ENCODE data around the gene SERPINB8. TPM values are rescaled to one million over a fixed set of nuclear protein-coding genes. Genes with fewer than 3 reads are reported as not detected.

SERPINB8 gene
- total RNA-seq, 1 donor from 2014 or later = 14.1 TPM

DNA sequence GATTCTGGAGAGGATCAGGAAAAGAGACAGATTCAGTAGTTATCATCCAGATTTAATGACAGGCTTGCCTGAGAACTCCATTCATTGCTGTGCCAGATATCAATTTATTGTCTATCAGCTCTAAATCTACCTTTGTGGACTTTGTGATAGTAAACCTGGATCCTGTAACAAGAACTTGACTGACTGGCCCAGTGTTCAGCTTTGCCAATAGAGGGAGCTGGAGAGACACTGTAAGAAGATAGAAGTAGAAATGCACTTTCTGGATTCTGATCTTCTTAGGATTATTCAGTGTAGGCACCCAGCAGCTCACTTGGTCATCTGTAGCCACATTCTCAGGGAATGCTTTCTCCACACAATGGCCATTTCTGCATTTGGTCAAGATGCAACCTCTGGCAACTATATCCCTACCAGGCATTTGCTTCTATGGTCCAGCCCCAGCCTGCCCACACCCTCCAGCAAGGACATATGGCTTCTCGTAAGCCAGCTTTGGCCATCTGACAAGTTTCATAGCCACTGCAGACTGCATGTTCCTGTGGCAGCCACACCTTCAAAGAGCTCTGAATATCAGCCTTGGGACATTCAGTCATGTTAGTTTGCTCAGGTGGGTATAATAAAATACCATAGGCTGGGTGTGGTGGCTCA lies 6.1 kb upstream of the SERPINB8 start:
- DNase-seq (ENCODE audit: low read depth) (peak; percentile 48), FAIRE-seq (peak; percentile 43)
- H3K4me2 ChIP-seq (ENCODE audit: low read length) = no peak overlapping the region
- TF ChIP-seq CTCF (IDR thresholded peaks at IDR 0.05; ENCODE audit: insufficient read depth, low read depth, low read length) (peak; percentile 86), EZH2 (IDR thresholded peaks at IDR 0.05; ENCODE audit: insufficient read depth, low read length) (no peak)
- Mint-ChIP-seq H3K4me1 (ENCODE audit: low read depth, unreplicated experiment) (no peaks in the 10 kb centered on the region), H3K27me3 (ENCODE audit: low read depth, unreplicated experiment) (no peaks in the 10 kb centered on the region), H3K36me3 (ENCODE audit: low read depth, unreplicated experiment) (no peaks in the 10 kb centered on the region), H3K27ac (ENCODE audit: unreplicated experiment) (no peak overlapping the region), H3K4me3 (ENCODE audit: unreplicated experiment) (no peak overlapping the region), H3K9me3 (ENCODE audit: unreplicated experiment) (peaks cover 2% of the 10 kb centered on the region)
- no peaks in the 10 kb centered on the region for H3K79me2 ChIP-seq (ENCODE audit: insufficient read depth, low read length)
- H2AFZ ChIP-seq (ENCODE audit: low read depth, low read length) = no peak overlapping the region
- no peak overlapping the region for H3K27ac ChIP-seq (ENCODE audit: low read depth, low read length)
- H3K9me3 ChIP-seq (ENCODE audit: insufficient read depth, low read depth, low read length) = no peaks in the 10 kb centered on the region
- H4K20me1 ChIP-seq (ENCODE audit: insufficient read depth, low read length) = no peaks in the 10 kb centered on the region
- H3K4me3 ChIP-seq (ENCODE audit: insufficient read depth, low read depth, low read length) = no peak overlapping the region
- no peaks in the 10 kb centered on the region for H3K4me1 ChIP-seq (ENCODE audit: insufficient read depth, low read length)
- no peak overlapping the region for H3K9ac ChIP-seq (ENCODE audit: low read length)
- H3K36me3 ChIP-seq (ENCODE audit: insufficient read depth, low read length) = no peaks in the 10 kb centered on the region
- H3K27me3 ChIP-seq (ENCODE audit: insufficient read depth, low read length) = no peaks in the 10 kb centered on the region

DNA sequence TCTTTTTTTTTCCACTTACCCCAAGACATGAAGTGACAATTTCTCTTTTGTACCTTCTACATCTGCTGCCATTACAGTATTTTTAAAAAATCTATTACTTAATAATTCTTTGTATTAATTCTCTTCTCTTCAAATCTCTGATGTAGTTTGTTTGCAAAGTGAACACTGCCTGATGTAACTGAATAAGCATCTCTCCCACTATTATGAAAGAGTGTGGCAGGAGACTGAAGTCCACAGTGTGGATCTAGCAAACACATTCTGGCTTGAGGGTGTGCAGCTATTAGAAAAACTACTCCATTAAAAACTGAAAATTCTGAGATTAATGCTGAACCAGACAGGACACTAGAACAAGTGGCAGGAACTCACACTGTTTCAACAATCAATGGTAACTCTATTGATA lies 5.0 kb upstream of the SERPINB8 start:
- H3K4me2 ChIP-seq (ENCODE audit: low read length) = no peak overlapping the region
- Mint-ChIP-seq H3K36me3 (ENCODE audit: low read depth, unreplicated experiment) (no peaks in the 10 kb centered on the region), H3K4me3 (ENCODE audit: unreplicated experiment) (no peak overlapping the region), H3K27me3 (ENCODE audit: low read depth, unreplicated experiment) (no peaks in the 10 kb centered on the region), H3K9me3 (ENCODE audit: unreplicated experiment) (peaks cover 2% of the 10 kb centered on the region), H3K4me1 (ENCODE audit: low read depth, unreplicated experiment) (peaks cover 11% of the 10 kb centered on the region), H3K27ac (ENCODE audit: unreplicated experiment) (no peak overlapping the region)
- DNase-seq (ENCODE audit: low read depth) = no peak
- no peak overlapping the region for H2AFZ ChIP-seq (ENCODE audit: low read depth, low read length)
- H3K4me1 ChIP-seq (ENCODE audit: insufficient read depth, low read length) = peaks cover 4% of the 10 kb centered on the region
- no peaks in the 10 kb centered on the region for H3K36me3 ChIP-seq (ENCODE audit: insufficient read depth, low read length)
- FAIRE-seq = no peak
- TF ChIP-seq CTCF (IDR thresholded peaks at IDR 0.05; ENCODE audit: insufficient read depth, low read depth, low read length) (no peak), EZH2 (IDR thresholded peaks at IDR 0.05; ENCODE audit: insufficient read depth, low read length) (no peak)
- no peaks in the 10 kb centered on the region for H4K20me1 ChIP-seq (ENCODE audit: insufficient read depth, low read length)
- no peaks in the 10 kb centered on the region for H3K9me3 ChIP-seq (ENCODE audit: insufficient read depth, low read depth, low read length)
- H3K27me3 ChIP-seq (ENCODE audit: insufficient read depth, low read length) = no peaks in the 10 kb centered on the region
- H3K79me2 ChIP-seq (ENCODE audit: insufficient read depth, low read length) = no peaks in the 10 kb centered on the region
- H3K4me3 ChIP-seq (ENCODE audit: insufficient read depth, low read depth, low read length) = no peak overlapping the region
- no peak overlapping the region for H3K27ac ChIP-seq (ENCODE audit: low read depth, low read length)
- no peak overlapping the region for H3K9ac ChIP-seq (ENCODE audit: low read length)

DNA sequence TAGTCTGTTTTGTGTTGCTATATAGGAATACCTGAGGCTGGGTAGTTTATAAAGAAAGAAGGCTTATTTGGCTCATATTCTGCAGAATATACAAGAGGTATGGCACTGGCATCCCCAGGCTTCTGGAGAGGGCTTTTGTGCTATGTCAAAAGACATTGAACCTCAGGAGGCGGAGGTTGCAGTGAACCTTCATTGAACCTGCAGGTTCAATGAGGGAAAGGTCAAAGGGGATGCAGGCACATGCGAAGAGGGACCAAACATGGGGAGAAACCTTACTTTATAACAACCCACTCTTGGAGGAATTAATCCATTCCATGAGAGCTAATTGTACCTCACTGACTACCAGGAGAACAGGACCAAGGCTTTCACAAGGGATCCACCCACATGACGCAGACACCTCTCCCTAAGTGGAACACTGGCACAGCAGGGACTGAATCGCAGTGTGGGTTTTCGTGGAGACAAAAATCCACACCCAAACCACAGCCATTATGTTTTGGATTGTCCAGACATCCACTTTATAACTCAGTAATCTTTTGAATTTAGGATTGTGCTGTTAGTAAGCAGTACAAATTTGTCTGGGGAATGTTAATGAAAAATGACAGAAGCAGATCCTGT lies 4.1 kb upstream of the SERPINB8 start:
- no peaks in the 10 kb centered on the region for H3K36me3 ChIP-seq (ENCODE audit: insufficient read depth, low read length)
- H2AFZ ChIP-seq (ENCODE audit: low read depth, low read length) = no peak overlapping the region
- H3K79me2 ChIP-seq (ENCODE audit: insufficient read depth, low read length) = no peaks in the 10 kb centered on the region
- H3K27me3 Mint-ChIP-seq (ENCODE audit: low read depth, unreplicated experiment) = no peaks in the 10 kb centered on the region
- TF ChIP-seq EZH2 (IDR thresholded peaks at IDR 0.05; ENCODE audit: insufficient read depth, low read length) (no peak), CTCF (IDR thresholded peaks at IDR 0.05; ENCODE audit: insufficient read depth, low read depth, low read length) (no peak)
- H3K27me3 ChIP-seq (ENCODE audit: insufficient read depth, low read length) = no peaks in the 10 kb centered on the region
- H3K9me3 ChIP-seq (ENCODE audit: insufficient read depth, low read depth, low read length) = no peaks in the 10 kb centered on the region
- no peak for FAIRE-seq
- no peak overlapping the region for H3K4me3 Mint-ChIP-seq (ENCODE audit: unreplicated experiment)
- no peak overlapping the region for H3K27ac Mint-ChIP-seq (ENCODE audit: unreplicated experiment)
- H3K27ac ChIP-seq (ENCODE audit: low read depth, low read length) = no peak overlapping the region
- no peak overlapping the region for H3K4me2 ChIP-seq (ENCODE audit: low read length)
- H3K9me3 Mint-ChIP-seq (ENCODE audit: unreplicated experiment) = peaks cover 2% of the 10 kb centered on the region
- H3K4me3 ChIP-seq (ENCODE audit: insufficient read depth, low read depth, low read length) = no peak overlapping the region
- H3K36me3 Mint-ChIP-seq (ENCODE audit: low read depth, unreplicated experiment) = no peaks in the 10 kb centered on the region
- peaks cover 4% of the 10 kb centered on the region for H3K4me1 ChIP-seq (ENCODE audit: insufficient read depth, low read length)
- H3K9ac ChIP-seq (ENCODE audit: low read length) = no peak overlapping the region
- H4K20me1 ChIP-seq (ENCODE audit: insufficient read depth, low read length) = no peaks in the 10 kb centered on the region
- DNase-seq (ENCODE audit: low read depth) = peak; percentile 46
- peaks cover 11% of the 10 kb centered on the region for H3K4me1 Mint-ChIP-seq (ENCODE audit: low read depth, unreplicated experiment)
